A549 (cell line): ENCODE measurements around the gene TRIM17.

Experiments
- BHLHE40 ChIP-seq: IDR thresholded peaks from 2 replicates; pipeline ENCODE4 v1.6.1; 2012; ENCODE audit warnings: low read depth, low read length, inconsistent platforms
- ELK1 ChIP-seq: fragments of 150-350 bp; IDR thresholded peaks from 2 replicates; pipeline ENCODE4 v1.6.1; 2014; ENCODE audit warnings: low read depth, mild to moderate bottlenecking, low read length
- EP300 ChIP-seq, 2 experiments: fragments of >200 bp; sonication (Bioruptor Twin); formaldehyde crosslinking; IDR thresholded peaks; 2 replicates in 1 of 2; 3 replicates in 1 of 2; pipeline ENCODE4 v1.6.1; 2016 to 2017
- JUNB ChIP-seq: fragments of >200 bp; sonication (Bioruptor Twin); formaldehyde crosslinking; IDR thresholded peaks from 2 replicates; pipeline ENCODE4 v1.6.1; 2016
- KDM5A ChIP-seq: fragments of 200-600 bp; sonication (generic); IDR thresholded peaks from 2 replicates; pipeline ENCODE4 v1.6.1; 2016; ENCODE audit warnings: antibody characterized with exemption, mild to moderate bottlenecking
- MAFK ChIP-seq: fragments of 450-650 bp; IDR thresholded peaks from 2 replicates; pipeline ENCODE4 v1.6.1; 2014; ENCODE audit not compliant: partially characterized antibody
- MYC ChIP-seq: IDR thresholded peaks from 2 replicates; pipeline ENCODE4 v1.6.1; 2012; ENCODE audit warnings: mild to moderate bottlenecking, inconsistent platforms, low read length, improper control_type of control experiment, borderline replicate concordance
- POLR2A ChIP-seq: IDR thresholded peaks from 2 replicates; pipeline ENCODE4 v1.6.1; 2012; ENCODE audit warnings: mild to moderate bottlenecking, low read length
- REST ChIP-seq: fragments of 200-600 bp; sonication (generic); IDR thresholded peaks from 2 replicates; pipeline ENCODE4 v1.6.1; 2016; ENCODE audit warnings: antibody characterized with exemption, mild to moderate bottlenecking, moderate library complexity
- RFX5 ChIP-seq: fragments of 450-650 bp; IDR thresholded peaks from 2 replicates; pipeline ENCODE4 v1.7.1; 2014; ENCODE audit warnings: antibody characterized with exemption, mild to moderate bottlenecking, moderate library complexity
- SMC3 ChIP-seq: fragments of >200 bp; sonication (Bioruptor Twin); formaldehyde crosslinking; IDR thresholded peaks from 3 replicates; pipeline ENCODE4 v1.6.1; 2018; ENCODE audit warnings: inconsistent platforms
- ZFP36 ChIP-seq: fragments of 450-650 bp; IDR thresholded peaks from 2 replicates; pipeline ENCODE4 v1.6.1; 2014; ENCODE audit warnings: borderline replicate concordance; ENCODE audit not compliant: partially characterized antibody
- TF ChIP-seq, protein P1 (sequence below): fragments of >200 bp; sonication (Bioruptor Twin); formaldehyde crosslinking; IDR thresholded peaks from 3 replicates; pipeline ENCODE4 v1.5.1; 2016
- TF ChIP-seq, protein P2 (sequence below): IDR thresholded peaks from 2 replicates; pipeline ENCODE4 v1.6.1; 2012

DNA sequence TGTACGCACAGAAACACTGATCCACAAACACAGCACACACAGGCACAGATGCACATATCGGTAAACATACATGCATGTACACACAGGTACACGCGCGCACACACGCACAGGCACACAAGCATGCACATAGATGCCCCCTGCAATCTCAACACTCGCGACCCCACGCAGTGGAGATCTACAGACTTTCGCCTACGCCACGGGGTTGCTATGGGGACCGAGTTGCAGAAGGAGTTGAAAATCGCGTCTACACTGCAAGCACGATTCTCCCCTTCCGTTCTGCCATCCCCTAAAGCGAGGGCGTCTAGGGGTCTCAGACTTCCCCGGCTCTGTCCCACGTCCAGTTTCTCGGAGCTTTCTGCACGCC is 826 bp downstream of the TRIM17 start:
- no peak for TF ChIP-seq BHLHE40
- TF ChIP-seq EP300 (IDR thresholded peaks at IDR 0.05), result no peak
- TF ChIP-seq, protein P1, sequence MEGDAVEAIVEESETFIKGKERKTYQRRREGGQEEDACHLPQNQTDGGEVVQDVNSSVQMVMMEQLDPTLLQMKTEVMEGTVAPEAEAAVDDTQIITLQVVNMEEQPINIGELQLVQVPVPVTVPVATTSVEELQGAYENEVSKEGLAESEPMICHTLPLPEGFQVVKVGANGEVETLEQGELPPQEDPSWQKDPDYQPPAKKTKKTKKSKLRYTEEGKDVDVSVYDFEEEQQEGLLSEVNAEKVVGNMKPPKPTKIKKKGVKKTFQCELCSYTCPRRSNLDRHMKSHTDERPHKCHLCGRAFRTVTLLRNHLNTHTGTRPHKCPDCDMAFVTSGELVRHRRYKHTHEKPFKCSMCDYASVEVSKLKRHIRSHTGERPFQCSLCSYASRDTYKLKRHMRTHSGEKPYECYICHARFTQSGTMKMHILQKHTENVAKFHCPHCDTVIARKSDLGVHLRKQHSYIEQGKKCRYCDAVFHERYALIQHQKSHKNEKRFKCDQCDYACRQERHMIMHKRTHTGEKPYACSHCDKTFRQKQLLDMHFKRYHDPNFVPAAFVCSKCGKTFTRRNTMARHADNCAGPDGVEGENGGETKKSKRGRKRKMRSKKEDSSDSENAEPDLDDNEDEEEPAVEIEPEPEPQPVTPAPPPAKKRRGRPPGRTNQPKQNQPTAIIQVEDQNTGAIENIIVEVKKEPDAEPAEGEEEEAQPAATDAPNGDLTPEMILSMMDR, result no peak
- TF ChIP-seq RFX5, result no peak
- TF ChIP-seq MAFK, result no peak
- TF ChIP-seq SMC3, result no peak
- no peak for TF ChIP-seq POLR2A
- TF ChIP-seq ELK1, result no peak
- TF ChIP-seq, protein P2, sequence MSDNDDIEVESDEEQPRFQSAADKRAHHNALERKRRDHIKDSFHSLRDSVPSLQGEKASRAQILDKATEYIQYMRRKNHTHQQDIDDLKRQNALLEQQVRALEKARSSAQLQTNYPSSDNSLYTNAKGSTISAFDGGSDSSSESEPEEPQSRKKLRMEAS, result no peak
- TF ChIP-seq MYC, result no peak
- TF ChIP-seq REST, result no peak
- TF ChIP-seq KDM5A, result no peak
- no peak for TF ChIP-seq JUNB
- no peak for TF ChIP-seq ZFP36
